GM19324 (cell line): ENCODE data around the gene ISG20L2.
A peak's percentile ranks its signal among the peaks of the same experiment; 100 is the strongest.
"Not testable (repeated sequence)": the region's sequence is repeated elsewhere in the genome, so short reads cannot be mapped to it uniquely, and the experiment has no call there.

Experiments used
- ATAC-seq: cut with Tn5 transposase; IDR thresholded peaks from one replicate; pipeline ENCODE4 v1.9.1; 2021; ENCODE audit warnings: mild to moderate bottlenecking, moderate library complexity; ENCODE audit not compliant: unreplicated experiment, low FRiP score

ISG20L2 gene

GRCh38 chr1:156728599-156729462 is at the start of gene ISG20L2:
Gene ISG20L2, minus strand, starts transcription at chr1:156728766. Its CDS starts 1,114 bp downstream, at chr1:156727652.
- peak; percentile 89 for ATAC-seq

DNA sequence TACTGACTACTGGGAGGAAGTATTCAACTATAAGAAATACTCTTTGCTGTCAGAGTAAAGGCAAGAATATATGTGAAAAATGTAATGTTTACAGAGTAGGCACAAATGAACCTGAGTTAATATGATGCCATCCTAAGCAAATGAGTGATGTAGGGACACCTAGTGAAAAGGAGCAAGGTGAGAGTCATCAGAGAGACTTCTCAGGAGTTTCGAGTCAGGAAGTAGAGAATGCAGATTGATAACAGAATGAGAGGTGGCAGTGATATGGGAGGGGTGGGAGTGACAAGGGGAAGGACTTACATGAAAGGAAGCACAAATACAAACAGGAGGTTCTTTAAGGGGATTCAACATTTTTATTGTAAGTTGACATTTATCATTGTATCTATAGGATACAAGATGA is 49.0 kb upstream of the ISG20L2 start:
- ATAC-seq: no peak

- ATAC-seq: no peak
Measured at GRCh38 chr1:156776942-156777341, 48.4 kb upstream of the ISG20L2 start.

- no peak for ATAC-seq
Measured at GRCh38 chr1:156775799-156776198, 47.2 kb upstream of the ISG20L2 start.

DNA sequence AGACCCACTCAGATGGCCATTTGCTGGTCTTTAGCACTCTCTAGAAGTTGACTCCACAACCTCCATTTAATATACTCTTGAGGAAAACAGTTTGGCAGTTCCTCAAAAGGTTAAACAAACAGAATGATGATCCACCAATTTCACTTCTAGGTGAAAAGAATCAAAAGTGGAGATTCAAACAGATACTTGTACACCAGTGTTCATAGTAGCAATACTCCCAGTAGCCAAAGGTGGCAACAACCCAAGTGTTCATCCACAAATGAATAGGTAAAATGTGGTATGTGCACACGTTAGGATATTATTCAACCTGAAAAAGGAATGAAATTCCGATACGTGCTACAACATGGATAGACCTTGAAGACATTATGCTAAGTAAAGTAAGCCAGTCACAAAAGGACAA is 45.0 kb upstream of the ISG20L2 start:
- no peak for ATAC-seq

DNA sequence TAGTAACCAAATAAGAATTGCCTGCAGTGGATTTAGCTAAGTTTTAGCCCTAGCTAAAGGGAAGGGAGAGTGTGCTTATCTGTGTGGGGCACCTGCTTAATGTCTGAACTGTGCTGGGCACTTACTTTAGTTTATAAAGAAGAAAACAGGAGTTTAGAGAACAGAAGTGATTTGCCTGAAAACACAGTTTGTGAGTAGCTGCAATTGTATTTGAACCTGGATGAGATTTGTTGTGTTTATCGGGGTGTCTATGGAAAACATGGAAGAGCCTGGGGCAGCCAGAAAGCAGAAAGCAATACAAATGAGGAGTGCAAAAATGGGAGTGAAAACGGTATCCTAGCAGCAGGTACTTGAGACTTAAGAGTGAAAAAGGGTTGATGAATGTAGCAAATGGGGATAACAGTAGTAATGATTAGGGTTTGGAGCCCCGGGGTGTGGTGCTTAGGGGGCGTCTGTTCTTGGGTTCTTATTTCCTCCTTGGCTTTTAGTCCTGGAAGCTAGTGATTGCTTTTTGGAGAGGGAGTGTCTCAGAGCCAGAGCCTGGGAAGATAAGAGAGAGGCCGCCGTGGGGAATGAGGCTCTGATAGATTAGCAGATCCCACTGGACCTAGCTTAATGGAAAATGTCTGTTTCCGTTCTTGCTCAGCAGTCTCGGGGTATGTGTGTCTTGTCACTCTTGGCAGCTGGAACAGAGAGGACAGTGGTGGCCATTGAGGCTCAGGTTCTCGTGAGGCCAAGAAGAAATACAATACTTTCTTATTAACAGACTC is 44.3 kb upstream of the ISG20L2 start:
- no peak for ATAC-seq

DNA sequence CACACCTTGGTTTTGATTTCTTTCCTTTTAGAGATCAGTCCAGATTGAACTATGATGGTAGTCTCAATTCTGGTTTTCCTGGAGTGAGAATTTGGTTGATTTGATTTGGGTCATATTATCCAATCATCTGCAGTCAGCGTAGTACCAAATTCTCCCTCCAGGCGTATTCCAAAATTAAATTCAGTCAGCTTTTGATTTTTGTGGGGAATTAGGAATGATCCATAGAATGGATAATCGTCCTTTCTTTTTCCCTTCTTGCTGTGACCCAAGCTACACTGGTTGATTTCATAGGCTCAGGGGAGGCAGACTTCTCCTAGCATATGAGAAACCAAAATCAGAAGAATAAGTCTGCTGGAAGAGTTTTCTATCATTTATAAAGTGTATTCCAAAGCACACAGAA is 43.7 kb upstream of the ISG20L2 start:
- ATAC-seq: no peak

- no peak for ATAC-seq
Measured at GRCh38 chr1:156768610-156769295, 40.2 kb upstream of the ISG20L2 start.

GRCh38 chr1:156767879-156768604 is 39.5 kb upstream of the ISG20L2 start:
- peak; percentile 5 for ATAC-seq

DNA sequence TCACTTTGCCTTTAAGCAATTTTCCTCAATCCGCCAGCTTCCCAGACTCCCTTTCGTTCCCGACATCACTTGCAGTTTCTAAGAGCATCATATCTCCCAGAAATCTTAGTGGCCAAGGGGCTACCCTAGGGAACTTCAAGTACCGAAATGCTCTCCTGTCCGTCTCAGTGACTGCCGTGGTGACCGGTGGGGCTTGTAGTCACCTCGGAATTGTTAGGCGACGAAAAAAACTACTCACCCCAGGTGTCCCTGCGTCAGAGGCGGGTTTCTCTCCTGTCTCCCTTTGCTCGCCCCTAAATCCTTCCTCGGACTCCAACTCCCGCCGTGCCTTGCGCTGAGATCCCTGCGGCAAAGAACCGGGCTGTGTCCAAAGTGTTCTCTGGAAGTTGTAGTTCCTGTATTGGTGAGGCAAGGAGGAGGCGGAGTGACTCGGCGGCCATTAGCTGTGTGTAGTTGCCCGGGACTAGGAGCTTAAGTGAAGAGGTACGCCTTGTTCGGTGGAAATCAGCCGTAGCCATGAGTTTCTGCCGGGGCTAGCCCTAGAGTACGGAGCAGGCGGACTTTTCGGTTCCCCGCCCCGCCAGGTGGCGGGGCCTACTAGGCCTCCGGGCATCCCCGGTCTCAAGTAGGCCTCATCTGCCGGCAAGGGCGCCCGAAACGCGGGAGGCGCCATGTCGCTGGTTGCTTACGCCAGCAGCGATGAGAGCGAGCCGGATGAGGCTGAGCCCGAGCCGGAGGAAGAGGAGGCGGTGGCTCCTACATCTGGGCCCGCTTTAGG is 38.7 kb upstream of the ISG20L2 start, which contains the start of gene PRCC:
Gene PRCC (plus strand): TSS at position 435 of the 778 bp plus-strand sequence. CDS start 237 bp downstream, at position 672.
- ATAC-seq: peak; percentile 92

DNA sequence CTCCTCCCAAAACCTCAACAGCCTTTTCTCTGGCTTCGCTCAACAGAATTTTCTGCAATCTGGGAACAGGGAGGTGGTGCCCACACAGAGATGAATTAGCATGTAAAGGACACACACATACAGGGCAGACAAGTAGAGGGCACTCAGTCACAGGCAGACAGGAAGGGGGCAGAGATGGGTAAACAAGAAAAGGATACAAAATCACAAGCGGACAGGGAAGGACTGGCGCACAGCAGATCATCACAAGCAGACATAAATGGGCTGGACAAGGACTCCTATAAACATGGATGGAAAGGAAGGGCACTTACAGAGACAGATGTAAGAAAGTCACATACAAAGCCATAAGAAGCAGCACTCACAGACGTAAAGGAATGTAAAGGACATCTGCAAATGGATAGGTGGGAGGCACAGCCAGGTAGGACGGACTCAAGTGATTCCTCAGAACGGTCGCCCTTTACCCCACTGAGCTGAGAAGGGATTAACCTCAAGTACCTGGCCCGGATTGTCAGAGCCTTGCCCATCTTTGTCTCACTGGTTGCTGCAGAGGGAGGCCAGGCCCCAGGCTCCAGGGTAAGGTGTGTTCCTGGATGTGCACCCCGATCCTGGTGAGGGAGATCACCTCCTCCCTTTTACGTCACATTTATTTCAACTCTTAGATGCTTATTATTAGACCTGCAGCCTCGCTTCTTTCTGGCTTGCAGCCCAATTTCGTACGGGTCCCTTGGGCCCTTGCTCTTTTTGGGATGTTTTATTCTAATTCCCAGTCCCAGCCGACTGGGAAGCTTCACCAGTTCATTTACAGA is 37.9 kb upstream of the ISG20L2 start:
- ATAC-seq: no peak

- no peak for ATAC-seq
Measured at GRCh38 chr1:156765666-156766065, 37.1 kb upstream of the ISG20L2 start.

GRCh38 chr1:156765136-156765535 is 36.6 kb upstream of the ISG20L2 start:
- ATAC-seq: not testable (repeated sequence)

DNA sequence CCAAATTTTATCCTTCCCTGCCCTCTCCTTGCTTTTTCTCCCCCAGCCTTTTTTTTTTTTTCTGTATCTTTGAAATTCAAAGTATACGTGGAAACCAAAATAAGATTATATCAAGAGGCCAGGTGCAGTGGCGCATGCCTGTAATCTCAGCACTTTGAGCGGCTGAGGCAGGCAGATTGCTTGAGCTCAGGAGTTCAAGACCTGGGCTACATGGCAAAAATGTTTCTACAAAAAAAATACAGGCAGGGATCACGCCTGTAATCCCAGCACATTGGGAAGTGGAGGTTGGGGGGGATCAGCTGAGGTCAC is 32.2 kb upstream of the ISG20L2 start:
- ATAC-seq: no peak

DNA sequence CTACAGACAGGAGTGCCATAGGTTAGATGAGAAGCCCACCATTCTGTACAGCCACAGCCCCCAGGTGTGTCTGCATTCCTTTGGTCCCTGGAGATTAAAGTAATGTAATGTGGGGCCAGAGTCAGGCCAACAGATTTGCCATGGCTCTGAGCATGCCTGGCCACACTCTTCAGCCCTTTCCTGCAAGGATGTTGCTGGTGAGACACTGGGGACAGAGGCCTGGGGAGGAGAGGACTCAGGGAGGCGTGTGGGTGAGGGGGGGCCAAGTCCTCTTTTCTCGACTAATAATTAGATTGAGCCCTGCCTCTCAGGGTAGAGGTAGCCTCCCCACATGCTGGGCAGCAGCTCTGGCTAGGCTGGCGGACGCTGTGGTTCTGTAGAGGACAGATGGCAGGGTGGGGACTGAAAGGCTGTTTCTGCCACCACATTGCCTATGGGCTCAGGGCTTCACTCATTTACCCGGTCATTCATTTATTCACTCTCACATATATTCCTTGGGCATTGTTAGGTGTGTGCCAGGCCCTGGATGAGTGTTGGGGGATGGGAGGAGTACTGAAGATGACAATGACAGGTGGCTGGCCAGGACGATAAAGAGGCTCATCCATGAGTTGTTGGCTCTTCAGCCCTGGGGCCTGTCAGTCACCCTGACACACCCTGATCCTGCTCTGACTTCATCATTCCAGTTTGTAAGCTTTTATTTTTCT is 31.7 kb upstream of the ISG20L2 start:
- no peak for ATAC-seq

GRCh38 chr1:156757572-156758253 is 29.1 kb upstream of the ISG20L2 start:
- not testable (repeated sequence) for ATAC-seq

DNA sequence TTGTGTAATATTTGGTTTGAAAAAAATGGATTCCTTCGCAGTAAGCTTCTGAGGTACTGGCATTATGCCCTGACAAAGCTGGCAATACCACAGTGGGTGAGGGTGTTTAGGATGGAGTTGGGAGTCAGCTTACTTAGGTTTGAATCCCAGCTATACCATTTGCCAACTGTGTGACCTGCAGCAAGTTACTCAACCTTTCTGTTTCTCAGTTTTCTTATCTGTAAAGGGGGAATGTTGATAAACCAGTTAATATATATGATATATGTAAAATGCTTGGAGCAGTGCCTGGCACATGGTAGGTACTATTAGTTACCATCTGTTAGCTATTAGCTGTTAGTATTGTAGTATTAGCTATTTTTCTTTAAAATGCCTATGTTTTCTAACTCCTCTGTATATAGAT is 27.8 kb upstream of the ISG20L2 start:
- no peak for ATAC-seq

DNA sequence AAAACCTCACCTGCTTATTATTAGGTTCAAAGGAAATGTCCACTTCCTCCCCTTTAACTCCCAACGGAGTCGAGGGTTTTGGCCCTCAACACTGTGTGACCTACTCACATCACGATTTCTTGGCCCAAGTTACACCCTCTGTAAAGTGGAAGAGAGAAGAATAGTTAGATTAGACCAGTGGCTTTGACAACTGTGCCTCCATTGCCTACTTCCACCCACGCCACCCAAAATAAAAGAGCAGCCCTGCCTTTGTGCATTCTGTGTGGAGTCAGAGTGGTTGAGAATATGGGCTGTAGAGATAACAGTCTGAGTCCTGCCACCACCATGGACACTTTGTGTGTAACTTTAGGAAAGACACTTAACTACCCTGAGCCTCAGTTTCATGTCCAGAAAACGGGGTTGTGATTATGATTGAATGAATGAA is 27.0 kb upstream of the ISG20L2 start:
- no peak for ATAC-seq
